WTC11 (cell line): ENCODE results near the gene PLXNC1. TPM values are rescaled to one million over a fixed set of nuclear protein-coding genes. Genes with fewer than 3 reads are reported as not detected.

Experiments used
- ATAC-seq: fragments of 200-7000 bp; cut with Tn5 transposase; 2 replicates; pipeline ENCODE4 v1.10.0; 2021; ENCODE audit warnings: mild to moderate bottlenecking, moderate library complexity
- CTCF ChIA-PET: fragments of 300-600 bp; sonication (Branson Sonifier 250); formaldehyde crosslinking; loops from one replicate; lab custom pipeline; 2021; ENCODE audit warnings: antibody characterized with exemption; lab: Charles Lee
- POLR2A ChIA-PET: fragments of 350-600 bp; sonication (Branson Sonifier 250); formaldehyde crosslinking; loops from one replicate; lab custom pipeline; 2021; ENCODE audit warnings: antibody characterized with exemption; lab: Charles Lee
- DNase-seq: peaks from one replicate; pipeline ENCODE4 v3.0.0; 2021; ENCODE audit warnings: low spot score
- H3K27ac Mint-ChIP-seq: 2 replicates; pipeline ENCODE4 v1.8.0; 2021; ENCODE audit warnings: mixed read lengths
- H3K27me3 Mint-ChIP-seq: 2 replicates; pipeline ENCODE4 v1.8.0; 2021; ENCODE audit warnings: low read depth, mild to moderate bottlenecking, moderate library complexity, mixed read lengths
- H3K36me3 Mint-ChIP-seq: 2 replicates; pipeline ENCODE4 v1.8.0; 2021; ENCODE audit warnings: mixed read lengths
- H3K4me1 Mint-ChIP-seq: 2 replicates; pipeline ENCODE4 v1.8.0; 2022; ENCODE audit warnings: mixed read lengths
- H3K4me3 Mint-ChIP-seq: 2 replicates; pipeline ENCODE4 v1.8.0; 2021; ENCODE audit warnings: mild to moderate bottlenecking, moderate library complexity, mixed read lengths
- H3K9me3 Mint-ChIP-seq: 2 replicates; pipeline ENCODE4 v1.8.0; 2021; ENCODE audit warnings: mixed read lengths
- ATF1 ChIP-seq: sonication (generic); formaldehyde crosslinking; IDR thresholded peaks from 2 replicates; pipeline ENCODE4 v1.8.1; 2023; ENCODE audit warnings: mild to moderate bottlenecking, moderate library complexity, missing genetic modification reagents
- ESRRA ChIP-seq: sonication (generic); formaldehyde crosslinking; IDR thresholded peaks from 2 replicates; pipeline ENCODE4 v1.8.1; 2022; ENCODE audit warnings: mild to moderate bottlenecking, missing genetic modification reagents, borderline replicate concordance
- GTF2I ChIP-seq: fragments of 250-450 bp; sonication (Bioruptor Pico); conservative IDR thresholded peaks from 2 replicates; pipeline ENCODE4 v1.4.0; 2021; ENCODE audit warnings: mild to moderate bottlenecking
- IRF2 ChIP-seq: sonication (generic); formaldehyde crosslinking; IDR thresholded peaks from 2 replicates; pipeline ENCODE4 v1.8.0; 2022; ENCODE audit warnings: low read depth, missing genetic modification reagents, borderline replicate concordance
- MLX ChIP-seq: sonication (generic); formaldehyde crosslinking; IDR thresholded peaks from 2 replicates; pipeline ENCODE4 v1.8.1; 2023; ENCODE audit warnings: mild to moderate bottlenecking, missing genetic modification reagents, moderate library complexity
- MXD4 ChIP-seq: fragments of 250-450 bp; sonication (Bioruptor Pico); IDR thresholded peaks from 2 replicates; pipeline ENCODE4 v1.8.0; 2021; ENCODE audit warnings: mild to moderate bottlenecking, moderate library complexity, borderline replicate concordance
- NFE2L1 ChIP-seq: sonication (generic); formaldehyde crosslinking; IDR thresholded peaks from 2 replicates; pipeline ENCODE4 v1.8.1; 2023; ENCODE audit warnings: missing genetic modification reagents
- NR1H2 ChIP-seq: sonication (generic); formaldehyde crosslinking; IDR thresholded peaks from 2 replicates; pipeline ENCODE4 v1.9.0; 2021; ENCODE audit warnings: mild to moderate bottlenecking, moderate library complexity, missing genetic modification reagents
- OVOL2 ChIP-seq: fragments of 250-450 bp; sonication (Bioruptor Pico); IDR thresholded peaks from 2 replicates; pipeline ENCODE4 v1.9.0; 2021; ENCODE audit warnings: mild to moderate bottlenecking, borderline replicate concordance
- PRRX2 ChIP-seq: fragments of 250-450 bp; sonication (Bioruptor Pico); IDR thresholded peaks from 2 replicates; pipeline ENCODE4 v1.8.0; 2021; ENCODE audit warnings: mild to moderate bottlenecking
- SOX15 ChIP-seq: fragments of 250-450 bp; sonication (Bioruptor Pico); IDR thresholded peaks from 2 replicates; pipeline ENCODE4 v1.9.0; 2021; ENCODE audit warnings: mild to moderate bottlenecking
- TCF7 ChIP-seq: sonication (generic); formaldehyde crosslinking; IDR thresholded peaks from 2 replicates; pipeline ENCODE4 v1.8.0; 2022; ENCODE audit warnings: mild to moderate bottlenecking, low read depth, missing genetic modification reagents, moderate library complexity
- ZNF671 ChIP-seq: fragments of 250-450 bp; sonication (Bioruptor Pico); IDR thresholded peaks from 2 replicates; pipeline ENCODE4 v1.8.0; 2021; ENCODE audit warnings: mild to moderate bottlenecking
- total RNA-seq: library from RNA; stranded (reverse); gene quantifications from 3 replicates; pipeline ENCODE4 v1.2.3, GENCODE V29; 2021
- TF ChIP-seq, protein P1 (sequence below): fragments of 200-600 bp; IDR thresholded peaks from 2 replicates; pipeline ENCODE4 v1.8.0; 2022; ENCODE audit warnings: antibody characterized with exemption
- TF ChIP-seq, protein P2 (sequence below): sonication (generic); formaldehyde crosslinking; IDR thresholded peaks from 2 replicates; pipeline ENCODE4 v1.8.0; 2022; ENCODE audit warnings: mild to moderate bottlenecking, missing genetic modification reagents
- TF ChIP-seq, protein P3 (sequence below): sonication (generic); formaldehyde crosslinking; IDR thresholded peaks from 2 replicates; pipeline ENCODE4 v1.8.0; 2022; ENCODE audit warnings: missing genetic modification reagents
- TF ChIP-seq, protein P4 (sequence below): sonication (generic); formaldehyde crosslinking; IDR thresholded peaks from 2 replicates; pipeline ENCODE4 v1.8.1; 2022; ENCODE audit warnings: low read depth, mild to moderate bottlenecking, moderate library complexity, missing genetic modification reagents, borderline replicate concordance

The PLXNC1 gene
- total RNA-seq, 1 experiment from 2014 or later, result 3.1 TPM

- TF ChIP-seq ATF1 (no peak), NR1H2 (CRISPR knock-in tag) (no peak), MXD4 (no peak), TCF7 (no peak), ESRRA (CRISPR knock-in tag) (no peak), OVOL2 (CRISPR knock-in tag) (no peak), ZNF671 (CRISPR knock-in tag) (no peak), MLX (CRISPR knock-in tag) (no peak), IRF2 (no peak)
- TF ChIP-seq, protein P1, sequence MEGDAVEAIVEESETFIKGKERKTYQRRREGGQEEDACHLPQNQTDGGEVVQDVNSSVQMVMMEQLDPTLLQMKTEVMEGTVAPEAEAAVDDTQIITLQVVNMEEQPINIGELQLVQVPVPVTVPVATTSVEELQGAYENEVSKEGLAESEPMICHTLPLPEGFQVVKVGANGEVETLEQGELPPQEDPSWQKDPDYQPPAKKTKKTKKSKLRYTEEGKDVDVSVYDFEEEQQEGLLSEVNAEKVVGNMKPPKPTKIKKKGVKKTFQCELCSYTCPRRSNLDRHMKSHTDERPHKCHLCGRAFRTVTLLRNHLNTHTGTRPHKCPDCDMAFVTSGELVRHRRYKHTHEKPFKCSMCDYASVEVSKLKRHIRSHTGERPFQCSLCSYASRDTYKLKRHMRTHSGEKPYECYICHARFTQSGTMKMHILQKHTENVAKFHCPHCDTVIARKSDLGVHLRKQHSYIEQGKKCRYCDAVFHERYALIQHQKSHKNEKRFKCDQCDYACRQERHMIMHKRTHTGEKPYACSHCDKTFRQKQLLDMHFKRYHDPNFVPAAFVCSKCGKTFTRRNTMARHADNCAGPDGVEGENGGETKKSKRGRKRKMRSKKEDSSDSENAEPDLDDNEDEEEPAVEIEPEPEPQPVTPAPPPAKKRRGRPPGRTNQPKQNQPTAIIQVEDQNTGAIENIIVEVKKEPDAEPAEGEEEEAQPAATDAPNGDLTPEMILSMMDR, result no peak
- TF ChIP-seq, protein P2, sequence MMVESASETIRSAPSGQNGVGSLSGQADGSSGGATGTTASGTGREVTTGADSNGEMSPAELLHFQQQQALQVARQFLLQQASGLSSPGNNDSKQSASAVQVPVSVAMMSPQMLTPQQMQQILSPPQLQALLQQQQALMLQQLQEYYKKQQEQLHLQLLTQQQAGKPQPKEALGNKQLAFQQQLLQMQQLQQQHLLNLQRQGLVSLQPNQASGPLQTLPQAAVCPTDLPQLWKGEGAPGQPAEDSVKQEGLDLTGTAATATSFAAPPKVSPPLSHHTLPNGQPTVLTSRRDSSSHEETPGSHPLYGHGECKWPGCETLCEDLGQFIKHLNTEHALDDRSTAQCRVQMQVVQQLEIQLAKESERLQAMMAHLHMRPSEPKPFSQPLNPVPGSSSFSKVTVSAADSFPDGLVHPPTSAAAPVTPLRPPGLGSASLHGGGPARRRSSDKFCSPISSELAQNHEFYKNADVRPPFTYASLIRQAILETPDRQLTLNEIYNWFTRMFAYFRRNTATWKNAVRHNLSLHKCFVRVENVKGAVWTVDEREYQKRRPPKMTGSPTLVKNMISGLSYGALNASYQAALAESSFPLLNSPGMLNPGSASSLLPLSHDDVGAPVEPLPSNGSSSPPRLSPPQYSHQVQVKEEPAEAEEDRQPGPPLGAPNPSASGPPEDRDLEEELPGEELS (CRISPR knock-in tag), result no peak
- TF ChIP-seq, protein P3, sequence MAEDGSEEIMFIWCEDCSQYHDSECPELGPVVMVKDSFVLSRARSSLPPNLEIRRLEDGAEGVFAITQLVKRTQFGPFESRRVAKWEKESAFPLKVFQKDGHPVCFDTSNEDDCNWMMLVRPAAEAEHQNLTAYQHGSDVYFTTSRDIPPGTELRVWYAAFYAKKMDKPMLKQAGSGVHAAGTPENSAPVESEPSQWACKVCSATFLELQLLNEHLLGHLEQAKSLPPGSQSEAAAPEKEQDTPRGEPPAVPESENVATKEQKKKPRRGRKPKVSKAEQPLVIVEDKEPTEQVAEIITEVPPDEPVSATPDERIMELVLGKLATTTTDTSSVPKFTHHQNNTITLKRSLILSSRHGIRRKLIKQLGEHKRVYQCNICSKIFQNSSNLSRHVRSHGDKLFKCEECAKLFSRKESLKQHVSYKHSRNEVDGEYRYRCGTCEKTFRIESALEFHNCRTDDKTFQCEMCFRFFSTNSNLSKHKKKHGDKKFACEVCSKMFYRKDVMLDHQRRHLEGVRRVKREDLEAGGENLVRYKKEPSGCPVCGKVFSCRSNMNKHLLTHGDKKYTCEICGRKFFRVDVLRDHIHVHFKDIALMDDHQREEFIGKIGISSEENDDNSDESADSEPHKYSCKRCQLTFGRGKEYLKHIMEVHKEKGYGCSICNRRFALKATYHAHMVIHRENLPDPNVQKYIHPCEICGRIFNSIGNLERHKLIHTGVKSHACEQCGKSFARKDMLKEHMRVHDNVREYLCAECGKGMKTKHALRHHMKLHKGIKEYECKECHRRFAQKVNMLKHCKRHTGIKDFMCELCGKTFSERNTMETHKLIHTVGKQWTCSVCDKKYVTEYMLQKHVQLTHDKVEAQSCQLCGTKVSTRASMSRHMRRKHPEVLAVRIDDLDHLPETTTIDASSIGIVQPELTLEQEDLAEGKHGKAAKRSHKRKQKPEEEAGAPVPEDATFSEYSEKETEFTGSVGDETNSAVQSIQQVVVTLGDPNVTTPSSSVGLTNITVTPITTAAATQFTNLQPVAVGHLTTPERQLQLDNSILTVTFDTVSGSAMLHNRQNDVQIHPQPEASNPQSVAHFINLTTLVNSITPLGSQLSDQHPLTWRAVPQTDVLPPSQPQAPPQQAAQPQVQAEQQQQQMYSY, result no peak
- peaks cover 6% of the 10 kb centered on the region for H3K9me3 Mint-ChIP-seq
- H3K27me3 Mint-ChIP-seq, result no peaks in the 10 kb centered on the region; the same call in none of the 2 replicates
- no peak for DNase-seq
- POLR2A ChIA-PET, result no interaction called here
- H3K4me1 Mint-ChIP-seq, result peaks cover 38% of the 10 kb centered on the region
- H3K27ac Mint-ChIP-seq, result no peak overlapping the region
- no peak overlapping the region for H3K4me3 Mint-ChIP-seq
- H3K36me3 Mint-ChIP-seq, result peaks cover 3% of the 10 kb centered on the region
- ATAC-seq, result no peak
- CTCF ChIA-PET, result no interaction called here
Measured at GRCh38 chr12:94203181-94203546, 54.8 kb downstream of the PLXNC1 start.

GRCh38 chr12:94203796-94204195 lies 55.4 kb downstream of the PLXNC1 start:
- Mint-ChIP-seq H3K9me3 (peaks cover 6% of the 10 kb centered on the region), H3K4me3 (no peak overlapping the region), H3K27me3 (no peaks in the 10 kb centered on the region; the same call in none of the 2 replicates), H3K27ac (no peak overlapping the region), H3K36me3 (peaks cover 3% of the 10 kb centered on the region), H3K4me1 (peaks cover 36% of the 10 kb centered on the region)
- TF ChIP-seq PRRX2 (CRISPR knock-in tag) (no peak), NFE2L1 (CRISPR knock-in tag) (peak; percentile 88), SOX15 (CRISPR knock-in tag) (no peak), GTF2I (CRISPR knock-in tag) (no peak), ZNF671 (CRISPR knock-in tag) (no peak)
- TF ChIP-seq, protein P4, sequence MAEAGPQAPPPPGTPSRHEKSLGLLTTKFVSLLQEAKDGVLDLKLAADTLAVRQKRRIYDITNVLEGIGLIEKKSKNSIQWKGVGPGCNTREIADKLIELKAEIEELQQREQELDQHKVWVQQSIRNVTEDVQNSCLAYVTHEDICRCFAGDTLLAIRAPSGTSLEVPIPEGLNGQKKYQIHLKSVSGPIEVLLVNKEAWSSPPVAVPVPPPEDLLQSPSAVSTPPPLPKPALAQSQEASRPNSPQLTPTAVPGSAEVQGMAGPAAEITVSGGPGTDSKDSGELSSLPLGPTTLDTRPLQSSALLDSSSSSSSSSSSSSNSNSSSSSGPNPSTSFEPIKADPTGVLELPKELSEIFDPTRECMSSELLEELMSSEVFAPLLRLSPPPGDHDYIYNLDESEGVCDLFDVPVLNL (CRISPR knock-in tag), result no peak
- ATAC-seq, result peak; percentile 27; the same call in 1 of the 2 replicates
- DNase-seq, result no peak
- CTCF ChIA-PET, result interaction anchor here (0.5 kb wide), 1 partner anchor 129 kb away, joined by 3 read pairs; no protein-coding TSS in a partner anchor
- POLR2A ChIA-PET, result no interaction called here
